HCT116 (cell line): ENCODE results near the gene KIF27. TPM values are rescaled to one million over a fixed set of nuclear protein-coding genes. Genes with fewer than 3 reads are reported as not detected.
"Not testable (repeated sequence)": the region's sequence is repeated elsewhere in the genome, so short reads cannot be mapped to it uniquely, and the experiment has no call there.

Source experiments
- ATAC-seq: fragments of 200-7000 bp; cut with Tn5 transposase; 2 replicates; pipeline ENCODE4 v1.9.1; 2020; ENCODE audit warnings: mild to moderate bottlenecking, moderate library complexity
- BruUV-seq: library from RNA; stranded (reverse); fragments of 400-500 nt; replicated peaks from 2 replicates; lab custom pipeline; 2021; lab: Mats Ljungman, UMichigan
- CTCF ChIA-PET: fragments of 300-600 bp; sonication (Branson Sonifier 250); formaldehyde crosslinking; loops from one replicate; lab custom pipeline; 2021; ENCODE audit warnings: antibody characterized with exemption; lab: Charles Lee
- POLR2A ChIA-PET: fragments of 300-600, 350-600 bp; sonication (Branson Sonifier 250); formaldehyde crosslinking; loops from one replicate; lab custom pipeline; 2021; ENCODE audit warnings: antibody characterized with exemption; lab: Charles Lee
- RAD21 ChIA-PET, 2 experiments: fragments of 300-600 bp; sonication (Branson Sonifier 250); formaldehyde crosslinking; loops; one replicate each; lab custom pipeline; 2023; ENCODE audit warnings: low total read pairs in 2 of 2; ENCODE audit not compliant: uncharacterized antibody in 2 of 2, unreplicated experiment in 2 of 2, low non-redundant PET in 1 of 2; lab: Charles Lee
- DNase-seq: peaks from one replicate; pipeline ENCODE4 v3.0.0-alpha.2; 2010; ENCODE audit warnings: low read depth, low spot score
- H2AFZ ChIP-seq: fragments of 200-600 bp; shearing (Covaris generic), sonication (generic); 2 replicates; pipeline ENCODE4 v1.6.1; 2017; ENCODE audit warnings: low read depth, mixed run types, mixed read lengths, antibody characterized with exemption, low read length; ENCODE audit not compliant: poor library complexity, severe bottlenecking
- H3K27ac ChIP-seq: 2 replicates; pipeline ENCODE4 v1.5.1; 2012; ENCODE audit warnings: low read depth, low read length
- H3K27me3 ChIP-seq: fragments of 200-600 bp; sonication (generic); 2 replicates; pipeline ENCODE4 v1.6.1; 2016; ENCODE audit warnings: mixed run types, low read length, mixed read lengths; ENCODE audit not compliant: insufficient read depth
- H3K36me3 ChIP-seq, 2 experiments: fragments of 200-500 bp in 1 of 2; fragments of 200-600 bp in 1 of 2; sonication (Bioruptor generic) in 1 of 2; sonication (generic) in 1 of 2; 2 replicates each; pipeline versions ENCODE4 v1.5.1 to v1.6.1; 2014 to 2016; ENCODE audit warnings: low read length in 2 of 2, inconsistent platforms in 1 of 2, mixed read lengths in 1 of 2, mixed run types in 1 of 2; ENCODE audit not compliant: insufficient read depth in 2 of 2, control insufficient read depth in 1 of 2
- H3K4me1 ChIP-seq, 2 experiments: fragments of 200-600 bp in 1 of 2; sonication (generic) in 1 of 2; 2 replicates each; pipeline versions ENCODE4 v1.5.1 to v1.6.1; 2012 to 2017; ENCODE audit warnings: low read length in 2 of 2, inconsistent platforms in 1 of 2, mild to moderate bottlenecking in 1 of 2, mixed read lengths in 1 of 2, mixed run types in 1 of 2, moderate library complexity in 1 of 2; ENCODE audit not compliant: insufficient read depth in 2 of 2, control insufficient read depth in 1 of 2
- H3K4me2 ChIP-seq: fragments of 200-600 bp; sonication (generic); 2 replicates; pipeline ENCODE4 v1.6.1; 2017; ENCODE audit warnings: mixed run types, low read length, mixed read lengths
- H3K4me3 ChIP-seq, 2 experiments: fragments of 200-600 bp in 1 of 2; sonication (generic) in 1 of 2; replicated peaks in 1 of 2; 2 replicates each; pipeline ENCODE4 v1.5.1; 2011 to 2016; ENCODE audit warnings: low read length in 2 of 2, control low read depth in 1 of 2, low read depth in 1 of 2, mild to moderate bottlenecking in 1 of 2, mixed read lengths in 1 of 2, mixed run types in 1 of 2
- H3K79me2 ChIP-seq: fragments of 200-600 bp; sonication (generic); 2 replicates; pipeline ENCODE4 v1.6.1; 2017; ENCODE audit warnings: mild to moderate bottlenecking, mixed run types, low read length, moderate library complexity, mixed read lengths; ENCODE audit not compliant: insufficient read depth
- H3K9ac ChIP-seq: fragments of 200-600 bp; sonication (generic); 2 replicates; pipeline ENCODE4 v1.6.1; 2016; ENCODE audit warnings: low read length, mixed read lengths
- H3K9me2 ChIP-seq: fragments of 200-600 bp; sonication (generic), shearing (Covaris generic); 2 replicates; pipeline ENCODE4 v1.6.1; 2017; ENCODE audit warnings: mixed run types, mild to moderate bottlenecking, moderate library complexity; ENCODE audit not compliant: insufficient read depth
- H3K9me3 ChIP-seq, 2 experiments: fragments of 200-500 bp in 1 of 2; fragments of 200-600 bp in 1 of 2; sonication (Bioruptor generic) in 1 of 2; sonication (generic) in 1 of 2; 2 replicates each; pipeline ENCODE4 v1.6.1; 2014 to 2017; ENCODE audit warnings: low read length in 2 of 2, mixed read lengths in 2 of 2, inconsistent platforms in 1 of 2, low read depth in 1 of 2, mild to moderate bottlenecking in 1 of 2, mixed run types in 1 of 2, moderate library complexity in 1 of 2; ENCODE audit not compliant: control insufficient read depth in 1 of 2, insufficient read depth in 1 of 2
- H4K20me1 ChIP-seq: fragments of 200-600 bp; sonication (generic), shearing (Covaris generic); 2 replicates; pipeline ENCODE4 v1.6.1; 2017; ENCODE audit warnings: mixed run types, mild to moderate bottlenecking, moderate library complexity; ENCODE audit not compliant: insufficient read depth
- CEBPB ChIP-seq: IDR thresholded peaks from 2 replicates; pipeline ENCODE4 v1.6.1; 2012; ENCODE audit warnings: low read depth
- EGR1 ChIP-seq: IDR thresholded peaks from 2 replicates; pipeline ENCODE4 v1.6.1; 2012; ENCODE audit warnings: low read depth
- EZH2phosphoT487 ChIP-seq: fragments of 200-600 bp; IDR thresholded peaks from 2 replicates; pipeline ENCODE4 v1.6.1; 2018; ENCODE audit warnings: antibody characterized with exemption, borderline replicate concordance
- RAD21 ChIP-seq: IDR thresholded peaks from 2 replicates; pipeline ENCODE4 v1.6.1; 2012; ENCODE audit warnings: low read depth, mild to moderate bottlenecking
- SP1 ChIP-seq: IDR thresholded peaks from 2 replicates; pipeline ENCODE4 v1.6.1; 2012; ENCODE audit warnings: low read depth
- SRF ChIP-seq: IDR thresholded peaks from 2 replicates; pipeline ENCODE4 v1.6.1; 2012; ENCODE audit warnings: low read depth
- YY1 ChIP-seq: IDR thresholded peaks from 2 replicates; pipeline ENCODE4 v1.6.1; 2011; ENCODE audit warnings: low read length, low read depth, moderate library complexity, mild to moderate bottlenecking; ENCODE audit not compliant: insufficient replicate concordance; ENCODE audit errors: extremely low read depth
- intact Hi-C: fragments of 100-400 bp; cut with micrococcal nuclease; formaldehyde crosslinking; loops from 2 replicates; pipeline ENCODE4 v1.10.0; 2022
- total RNA-seq: library from RNA; stranded (reverse); gene quantifications from one replicate; pipeline ENCODE4 v1.2.1, GENCODE V29; 2021; ENCODE audit not compliant: unreplicated experiment
- TF ChIP-seq, protein P1 (sequence below), 3 experiments: fragments of 200-600 bp in 1 of 3; sonication (generic) in 1 of 3; IDR thresholded peaks in 2 of 3; conservative IDR thresholded peaks in 1 of 3; 2 replicates each; pipeline ENCODE4 v1.5.1; 2012 to 2017; ENCODE audit warnings: low read depth in 2 of 3, low read length in 2 of 3, antibody characterized with exemption in 1 of 3, borderline replicate concordance in 1 of 3, control low read depth in 1 of 3, mild to moderate bottlenecking in 1 of 3, mixed read lengths in 1 of 3, mixed run types in 1 of 3, moderate library complexity in 1 of 3; ENCODE audit not compliant: insufficient read depth in 1 of 3
- TF ChIP-seq, protein P2 (sequence below): IDR thresholded peaks from 2 replicates; pipeline ENCODE4 v1.6.1; 2012

Gene KIF27
- total RNA-seq, 1 experiment from 2014 or later: 4.3 TPM

DNA sequence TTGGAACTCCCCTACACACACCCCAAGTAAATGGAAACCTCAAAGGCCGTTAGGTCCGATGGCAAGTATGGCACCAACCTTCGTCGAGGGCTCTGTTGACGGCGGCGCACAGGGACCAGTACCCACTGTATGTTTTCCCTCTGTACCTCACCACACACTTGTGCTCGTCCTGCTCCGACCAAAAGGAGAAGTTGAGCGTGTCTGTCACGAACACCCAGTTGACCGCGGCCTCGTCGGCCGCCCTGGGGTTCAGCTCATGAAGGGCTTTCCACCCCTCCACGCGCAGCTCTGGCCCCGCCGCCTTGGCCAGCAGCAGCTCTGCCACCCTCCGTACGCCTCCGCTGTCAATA lies 34.8 kb upstream of the KIF27 start:
- no peak for TF ChIP-seq EZH2phosphoT487
- no peak for TF ChIP-seq RAD21
- TF ChIP-seq, protein P1, sequence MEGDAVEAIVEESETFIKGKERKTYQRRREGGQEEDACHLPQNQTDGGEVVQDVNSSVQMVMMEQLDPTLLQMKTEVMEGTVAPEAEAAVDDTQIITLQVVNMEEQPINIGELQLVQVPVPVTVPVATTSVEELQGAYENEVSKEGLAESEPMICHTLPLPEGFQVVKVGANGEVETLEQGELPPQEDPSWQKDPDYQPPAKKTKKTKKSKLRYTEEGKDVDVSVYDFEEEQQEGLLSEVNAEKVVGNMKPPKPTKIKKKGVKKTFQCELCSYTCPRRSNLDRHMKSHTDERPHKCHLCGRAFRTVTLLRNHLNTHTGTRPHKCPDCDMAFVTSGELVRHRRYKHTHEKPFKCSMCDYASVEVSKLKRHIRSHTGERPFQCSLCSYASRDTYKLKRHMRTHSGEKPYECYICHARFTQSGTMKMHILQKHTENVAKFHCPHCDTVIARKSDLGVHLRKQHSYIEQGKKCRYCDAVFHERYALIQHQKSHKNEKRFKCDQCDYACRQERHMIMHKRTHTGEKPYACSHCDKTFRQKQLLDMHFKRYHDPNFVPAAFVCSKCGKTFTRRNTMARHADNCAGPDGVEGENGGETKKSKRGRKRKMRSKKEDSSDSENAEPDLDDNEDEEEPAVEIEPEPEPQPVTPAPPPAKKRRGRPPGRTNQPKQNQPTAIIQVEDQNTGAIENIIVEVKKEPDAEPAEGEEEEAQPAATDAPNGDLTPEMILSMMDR (IDR thresholded peaks at IDR 0.05 in 2 of 3, conservative IDR thresholded peaks at IDR 0.05 in 1 of 3; ENCODE audit: borderline replicate concordance in 1 of 3, insufficient read depth in 1 of 3, low read depth in 2 of 3, low read length in 2 of 3): no peak
- TF ChIP-seq YY1: no peak
- no peak for TF ChIP-seq SP1
- TF ChIP-seq, protein P2, sequence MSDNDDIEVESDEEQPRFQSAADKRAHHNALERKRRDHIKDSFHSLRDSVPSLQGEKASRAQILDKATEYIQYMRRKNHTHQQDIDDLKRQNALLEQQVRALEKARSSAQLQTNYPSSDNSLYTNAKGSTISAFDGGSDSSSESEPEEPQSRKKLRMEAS: no peak
- TF ChIP-seq EGR1: no peak
- TF ChIP-seq SRF: no peak
- no peak for TF ChIP-seq CEBPB
- TF ChIP-seq, all 23 proteins: peak for 0
- Histone ChIP-seq H3K9ac (no peak overlapping the region), H4K20me1 (no peaks in the 10 kb centered on the region), H3K27me3 (no peaks in the 10 kb centered on the region), H3K36me3 (no peaks in the 10 kb centered on the region), H3K4me1 (no peaks in the 10 kb centered on the region), H3K4me2 (no peak overlapping the region), H3K9me3 (no peaks in the 10 kb centered on the region), H2AFZ (no peak overlapping the region), H3K79me2 (no peaks in the 10 kb centered on the region), H3K27ac (no peak overlapping the region), H3K4me3 (no peak overlapping the region), H3K9me2 (no peaks in the 10 kb centered on the region)
- DNase-seq: no peak
- intact Hi-C loops: no loop called here
- no peak for ATAC-seq
- POLR2A ChIA-PET: no interaction called here
- BruUV-seq: no TSS peak
- CTCF ChIA-PET: no interaction called here
- RAD21 ChIA-PET: no interaction called here

DNA sequence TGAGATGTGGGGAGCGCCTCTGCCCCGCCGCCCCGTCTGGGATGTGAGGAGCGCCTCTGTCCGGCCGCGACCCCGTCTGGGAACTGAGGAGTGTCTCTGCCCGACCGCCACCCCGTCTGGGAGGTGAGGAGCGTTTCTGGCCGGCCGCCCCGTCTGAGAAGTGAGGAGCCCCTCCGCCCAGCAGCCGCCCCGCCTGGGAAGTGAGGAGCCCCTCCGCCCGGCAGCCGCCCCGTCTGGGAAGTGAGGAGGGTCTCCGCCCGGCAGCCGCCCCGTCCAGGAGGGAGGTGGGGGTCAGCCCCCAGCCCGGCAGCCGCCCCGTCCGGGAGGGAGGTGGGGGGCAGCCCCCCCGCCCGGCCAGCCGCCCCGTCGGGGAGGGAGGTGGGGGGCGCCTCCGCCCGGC lies 26.9 kb upstream of the KIF27 start:
- H3K9ac ChIP-seq, POLR2A ChIA-PET, BruUV-seq, H3K4me3 ChIP-seq, H3K9me3 ChIP-seq, intact Hi-C loops, H3K4me1 ChIP-seq, H3K36me3 ChIP-seq, H2AFZ ChIP-seq, H3K4me2 ChIP-seq, H4K20me1 ChIP-seq, CTCF ChIA-PET, ATAC-seq, DNase-seq, H3K27ac ChIP-seq, H3K27me3 ChIP-seq, H3K9me2 ChIP-seq, RAD21 ChIA-PET, H3K79me2 ChIP-seq: not testable (repeated sequence)
